ENCODE measurements around the gene TTC29.

- TF ChIP-seq CTCF (conservative IDR thresholded peaks at IDR 0.05; ENCODE audit: low read depth, low read length) = no peak
- no peak for TF ChIP-seq EZH2 (IDR thresholded peaks at IDR 0.05; ENCODE audit: borderline replicate concordance, low read depth, low read length, poor library complexity, severe bottlenecking)
Observed at GRCh38 chr4:146981651-146982050, 36.0 kb upstream of the TTC29 start.

All from A673 (cell line).